Heart right ventricle (tissue), 16 donors: ENCODE results near the gene HSDL2. TPM values are rescaled to one million over a fixed set of nuclear protein-coding genes. Genes with fewer than 3 reads are reported as not detected.

Experiments used
- ATAC-seq, 8 donors: fragments of 200-7000 bp; cut with Tn5 transposase; one replicate each; pipeline ENCODE4 v1.9.1; 2020; ENCODE audit warnings: mild to moderate bottlenecking in 8 of 8, moderate library complexity in 8 of 8, moderate number of reproducible peaks in 1 of 8
- DNase-seq, 2 donors: peaks; one replicate each; pipeline ENCODE4 v3.0.0-alpha.2; 2020
- H3K27ac ChIP-seq, 10 donors: fragments of 200-600 bp; sonication (generic) in 2 of 10; one replicate each; pipeline versions ENCODE4 v1.5.0 to v1.8.0; 2020 to 2022; ENCODE audit warnings: mild to moderate bottlenecking in 3 of 10
- H3K27me3 ChIP-seq, 7 donors: fragments of 200-600 bp; one replicate each; pipeline ENCODE4 v1.8.0; 2021 to 2022; ENCODE audit warnings: mild to moderate bottlenecking in 2 of 7
- H3K36me3 ChIP-seq, 9 donors: fragments of 200-600 bp; sonication (generic) in 1 of 9; one replicate each; pipeline versions ENCODE4 v1.5.0 to v1.8.0; 2020 to 2022; ENCODE audit warnings: mild to moderate bottlenecking in 2 of 9
- H3K4me1 ChIP-seq, 9 donors: fragments of 200-600 bp; sonication (generic) in 1 of 9; one replicate each; pipeline versions ENCODE4 v1.5.0 to v1.8.0; 2020 to 2022; ENCODE audit warnings: mild to moderate bottlenecking in 4 of 9
- H3K4me3 ChIP-seq, 10 donors: fragments of 200-600 bp; sonication (generic) in 2 of 10; one replicate each; pipeline versions ENCODE4 v1.5.0 to v1.8.0; 2020 to 2022; ENCODE audit warnings: mild to moderate bottlenecking in 7 of 10, moderate library complexity in 2 of 10
- H3K9me3 ChIP-seq, 11 donors: fragments of 200-600 bp in 10 of 11; sonication (generic) in 2 of 11; one replicate each; pipeline versions ENCODE4 v1.5.0 to v1.8.0; 2013 to 2022; ENCODE audit warnings: mild to moderate bottlenecking in 2 of 11, control low read depth in 1 of 11, moderate library complexity in 1 of 11
- WGBS, 2 donors: extraction: QIAGEN DNeasy Blood & Tissue Kit; methylation state at CpG; one replicate each; pipeline ENCODE4 v1.1.7; 2013; ENCODE audit warnings: inconsistent platforms in 1 of 2; 5-methylcytosine and 5-hydroxymethylcytosine counted together
- intact Hi-C, 10 donors: fragments of 100-400 bp; cut with DNase I; formaldehyde crosslinking; loops; one replicate each; pipeline versions ENCODE4 v1.11.1 to v1.14.2; 2022
- polyA plus RNA-seq, 2 donors: library from polyadenylated mRNA; stranded (reverse); fragments of 200-250 nt; gene quantifications; one replicate each; pipeline ENCODE4 v1.2.3, GENCODE V29; 2013
- total RNA-seq, 10 donors: library from RNA; stranded (reverse); fragmentation: NEBNext Ultra II Directional in 3 of 10; extraction: Animal tissue kit (Norgen Biotek cat#: 25700) in 3 of 10; gene quantifications; one replicate each; pipeline versions ENCODE4 v1.2.1 to v1.2.4, GENCODE V29; 2021 to 2023
- TF ChIP-seq, protein P1 (sequence below), 9 donors: fragments of 200-600 bp; sonication (generic) in 2 of 9; IDR thresholded peaks; one replicate each; pipeline versions ENCODE4 v1.5.0 to v1.8.0; 2021 to 2022; ENCODE audit warnings: antibody characterized with exemption in 9 of 9, mild to moderate bottlenecking in 5 of 9, moderate library complexity in 1 of 9
- donor health status: Arrhythmogenic right ventricular cardiomyopathy.
- donor health status: ischemic (EF 13 %, LVEDD 7.1; RV severe dilation, severe dysfunction).
- donor health status: healthy with polysubstance abuse.
- donor health status: DM: no; HTN: yes; CAD: no.
- donor health status: DM: no; HTN: no; CAD: no.
- donor health status: ischemic (EF 25% LVEDD 6.9; RV normal size, moderate dysfunction).
- donor health status: ischemic (EF 25% LVEDD 5.7; RV mildly dilated, moderate dysfunction).
- donor health status: healthy.
- donor health status: DM: yes; HTN: yes; CAD: no.
- donor health status: Ischemic cardiomyopathy.
- donor health status: ischemic (EF 35%, LVEDD 5.7; RV mildly dilated, moderate dysfunction).
- donor health status: nonischemic (EF 11% LVEDD 7.7; RV severe dilation, severe dysfunction).
- donor health status: DM: yes; HTN: yes; CAD: no.
- donor health status: PGD.
- donor health status: ischemic (EF 29% LVEDD 5.4; RV normal size, mild dysfunction).
- donor health status: nonischemic (EF 23%, LVEDD 6.1; RV moderate dilation, normal function).

HSDL2 gene
- total and polyA plus RNA-seq, 12 donors, result 36.6 to 238 (median 190) TPM

DNA sequence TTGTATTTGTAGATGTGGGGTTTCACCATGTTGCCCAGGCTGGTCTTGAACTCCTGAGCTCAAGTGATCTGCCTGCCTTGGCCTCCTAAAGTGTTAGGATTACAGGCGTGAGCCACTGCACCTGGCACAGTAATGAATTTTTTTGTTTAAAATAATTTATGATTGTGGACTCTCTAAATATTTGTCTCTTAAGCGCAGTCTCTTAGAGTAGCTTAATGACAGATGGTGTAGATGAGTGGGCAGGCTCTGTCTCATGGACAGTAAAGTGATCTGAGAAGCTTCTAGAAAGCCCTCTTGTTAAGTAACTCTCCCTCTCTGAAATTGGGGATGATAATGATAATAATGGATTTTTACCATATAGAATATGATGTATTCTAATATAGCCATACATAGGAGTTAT, 59.3 kb downstream of the HSDL2 start:
- H3K36me3 ChIP-seq, result peaks cover 0 to 83% (median 16%) of the 10 kb centered on the region in 9 donors
- no peak overlapping the region for H3K4me3 ChIP-seq
- DNase-seq (no peak), ATAC-seq (no peak)
- H3K27ac ChIP-seq, result no peak overlapping the region
- TF ChIP-seq, protein P1, sequence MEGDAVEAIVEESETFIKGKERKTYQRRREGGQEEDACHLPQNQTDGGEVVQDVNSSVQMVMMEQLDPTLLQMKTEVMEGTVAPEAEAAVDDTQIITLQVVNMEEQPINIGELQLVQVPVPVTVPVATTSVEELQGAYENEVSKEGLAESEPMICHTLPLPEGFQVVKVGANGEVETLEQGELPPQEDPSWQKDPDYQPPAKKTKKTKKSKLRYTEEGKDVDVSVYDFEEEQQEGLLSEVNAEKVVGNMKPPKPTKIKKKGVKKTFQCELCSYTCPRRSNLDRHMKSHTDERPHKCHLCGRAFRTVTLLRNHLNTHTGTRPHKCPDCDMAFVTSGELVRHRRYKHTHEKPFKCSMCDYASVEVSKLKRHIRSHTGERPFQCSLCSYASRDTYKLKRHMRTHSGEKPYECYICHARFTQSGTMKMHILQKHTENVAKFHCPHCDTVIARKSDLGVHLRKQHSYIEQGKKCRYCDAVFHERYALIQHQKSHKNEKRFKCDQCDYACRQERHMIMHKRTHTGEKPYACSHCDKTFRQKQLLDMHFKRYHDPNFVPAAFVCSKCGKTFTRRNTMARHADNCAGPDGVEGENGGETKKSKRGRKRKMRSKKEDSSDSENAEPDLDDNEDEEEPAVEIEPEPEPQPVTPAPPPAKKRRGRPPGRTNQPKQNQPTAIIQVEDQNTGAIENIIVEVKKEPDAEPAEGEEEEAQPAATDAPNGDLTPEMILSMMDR (IDR thresholded peaks at IDR 0.05), result no peak
- intact Hi-C loops, result no loop called here
- H3K9me3 ChIP-seq, result no peaks in the 10 kb centered on the region
- WGBS, 2 donors, result 98 to 99% methylated on average over 2 of the region's 2 CpGs
- H3K4me1 ChIP-seq, result no peaks in the 10 kb centered on the region
- H3K27me3 ChIP-seq, result no peaks in the 10 kb centered on the region

DNA sequence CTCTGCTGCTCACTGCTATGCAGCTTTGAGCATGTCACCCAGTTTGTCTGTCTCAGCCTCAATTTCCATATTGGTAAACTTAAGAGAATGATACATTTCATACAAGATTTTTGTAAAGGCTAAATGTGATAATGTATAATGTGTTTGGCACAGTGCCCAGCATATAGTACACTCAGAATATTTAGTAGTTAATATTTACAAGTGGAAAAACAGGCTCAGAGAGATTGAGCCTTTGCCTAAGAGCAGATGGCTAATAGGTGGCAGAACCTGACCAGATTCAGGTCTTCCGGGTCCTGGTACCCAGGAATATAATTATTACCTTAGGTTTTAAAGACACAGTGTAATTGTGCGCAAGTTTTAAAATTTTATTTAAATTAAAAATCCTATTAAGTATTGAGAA, 59.9 kb downstream of the HSDL2 start:
- TF ChIP-seq, protein P1 (IDR thresholded peaks at IDR 0.05), result no peak
- Histone ChIP-seq H3K36me3 (peaks cover 0 to 88% (median 16%) of the 10 kb centered on the region in 9 donors), H3K4me1 (no peaks in the 10 kb centered on the region), H3K27me3 (no peaks in the 10 kb centered on the region), H3K4me3 (no peak overlapping the region), H3K27ac (no peak overlapping the region), H3K9me3 (no peaks in the 10 kb centered on the region)
- WGBS, 2 donors, result 97 to 100% methylated on average over 2 of the region's 2 CpGs
- no peak for ATAC-seq
- DNase-seq, result no peak
- intact Hi-C loops, result loop anchor here in 3 of 10 donors (10.0 kb wide), 1 partner anchor 265 kb away; no protein-coding TSS in a partner anchor

DNA sequence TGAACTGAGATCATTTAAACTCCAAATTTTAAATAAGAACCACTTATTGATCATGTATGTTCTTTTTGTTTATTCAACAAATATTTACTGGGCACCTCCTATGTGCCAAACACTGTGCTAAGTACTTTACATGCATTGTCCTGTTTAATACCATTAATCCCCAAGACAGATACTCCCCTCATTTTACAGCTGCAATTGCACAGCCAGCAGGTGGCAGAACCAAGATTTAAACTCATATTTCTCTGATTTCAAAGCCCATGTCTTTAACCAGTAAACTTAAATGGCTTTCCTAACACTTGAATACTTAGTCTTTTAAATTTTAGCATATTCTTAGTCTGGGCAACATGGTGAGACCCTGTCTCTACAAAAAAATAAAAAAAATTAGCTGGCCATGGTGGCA, 63.3 kb downstream of the HSDL2 start:
- no peak overlapping the region for H3K4me3 ChIP-seq
- no peak for DNase-seq
- peaks cover 0 to 93% (median 15%) of the 10 kb centered on the region in 9 donors for H3K36me3 ChIP-seq
- H3K4me1 ChIP-seq, result peaks cover 0 to 11% (median 0%) of the 10 kb centered on the region in 9 donors
- H3K27ac ChIP-seq, result no peak overlapping the region
- ATAC-seq, result no peak
- intact Hi-C loops, result loop anchor here in 3 of 10 donors (10.0 kb wide), 1 partner anchor 262 kb away; no protein-coding TSS in a partner anchor
- H3K27me3 ChIP-seq, result no peaks in the 10 kb centered on the region
- no peaks in the 10 kb centered on the region for H3K9me3 ChIP-seq
- TF ChIP-seq, protein P1 (IDR thresholded peaks at IDR 0.05), result peak in 7 of 9 donors; percentile 12 to 55 (median 44)

DNA sequence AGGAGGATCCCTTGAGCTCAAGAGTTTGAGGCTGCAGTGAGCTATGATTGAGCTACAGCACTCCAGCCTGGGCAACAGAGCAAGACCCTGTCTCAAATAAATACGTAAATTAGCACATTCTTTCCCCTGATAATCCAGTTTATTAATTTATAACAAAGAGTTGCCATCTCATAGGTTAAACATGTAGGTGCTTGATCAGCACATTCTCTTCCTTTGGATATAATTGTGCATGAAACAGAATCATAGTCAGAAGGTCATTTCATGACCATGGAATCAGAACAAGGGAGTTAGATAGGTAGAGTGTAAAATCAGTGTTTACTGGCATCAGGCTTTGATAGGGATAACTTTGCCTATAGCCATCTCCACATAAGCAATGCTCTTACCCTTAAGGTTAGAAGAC, 63.7 kb downstream of the HSDL2 start:
- H3K36me3 ChIP-seq, result peaks cover 0 to 93% (median 11%) of the 10 kb centered on the region in 9 donors
- intact Hi-C loops, result loop anchor here in 3 of 10 donors (10.0 kb wide), 1 partner anchor 261 kb away; no protein-coding TSS in a partner anchor

More for the DNA sequence above, 63.7 kb downstream of the HSDL2 start:
- Histone ChIP-seq H3K27me3 (no peaks in the 10 kb centered on the region), H3K4me1 (peaks cover 0 to 11% (median 0%) of the 10 kb centered on the region in 9 donors), H3K27ac (no peak overlapping the region), H3K4me3 (no peak overlapping the region), H3K9me3 (no peaks in the 10 kb centered on the region)
- ATAC-seq, result no peak
- DNase-seq, result no peak
- WGBS, 2 donors, result 96% methylated on average over 1 of the region's 1 CpG
- TF ChIP-seq, protein P1 (IDR thresholded peaks at IDR 0.05), result no peak
